SK-N-SH treated with all-trans-retinoic acid at 6 μM for 48 hours (cell line): ENCODE measurements around the gene HOXB7.

Experiments
- ARNTL ChIP-seq: fragments of 450-650 bp; formaldehyde crosslinking; IDR thresholded peaks from 2 replicates; pipeline ENCODE4 v1.5.0; 2020; ENCODE audit warnings: low read depth, mild to moderate bottlenecking, moderate library complexity, borderline replicate concordance
- CSRNP3 ChIP-seq: fragments of 250-450 bp; sonication (Bioruptor Pico); IDR thresholded peaks from 2 replicates; pipeline ENCODE4 v1.5.1; 2021; ENCODE audit warnings: mild to moderate bottlenecking, moderate library complexity
- GLIS3 ChIP-seq: fragments of 250-450 bp; sonication (Bioruptor Pico); IDR thresholded peaks from 2 replicates; pipeline ENCODE4 v1.5.0; 2020; ENCODE audit warnings: mild to moderate bottlenecking, moderate library complexity
- OSR1 ChIP-seq: fragments of 250-450 bp; sonication (Bioruptor Pico); IDR thresholded peaks from 2 replicates; pipeline ENCODE4 v1.8.0; 2022; ENCODE audit warnings: moderate library complexity, mild to moderate bottlenecking, inconsistent platforms
- PPARA ChIP-seq: fragments of 250-450 bp; sonication (Bioruptor Pico); IDR thresholded peaks from 2 replicates; pipeline ENCODE4 v1.5.0; 2020; ENCODE audit warnings: mild to moderate bottlenecking, borderline replicate concordance
- RARB ChIP-seq: fragments of 250-450 bp; sonication (Bioruptor Pico); IDR thresholded peaks from 2 replicates; pipeline ENCODE4 v1.8.0; 2021; ENCODE audit warnings: mild to moderate bottlenecking, moderate library complexity
- SNAI2 ChIP-seq: fragments of 250-450 bp; sonication (Bioruptor Pico); IDR thresholded peaks from 2 replicates; pipeline ENCODE4 v1.5.0; 2020; ENCODE audit warnings: mild to moderate bottlenecking, moderate library complexity
- TOX ChIP-seq: fragments of 250-450 bp; sonication (Bioruptor Pico); IDR thresholded peaks from 2 replicates; pipeline ENCODE4 v1.8.0; 2021; ENCODE audit warnings: mild to moderate bottlenecking, moderate library complexity, borderline replicate concordance
- TSHZ2 ChIP-seq: fragments of 250-450 bp; sonication (Bioruptor Pico); IDR thresholded peaks from 2 replicates; pipeline ENCODE4 v1.5.0; 2020; ENCODE audit warnings: mild to moderate bottlenecking, moderate library complexity
- ZFP3 ChIP-seq: fragments of 250-450 bp; sonication (Bioruptor Pico); IDR thresholded peaks from 2 replicates; pipeline ENCODE4 v1.5.0; 2020; ENCODE audit warnings: mild to moderate bottlenecking, moderate library complexity
- ZFP30 ChIP-seq: fragments of 450-650 bp; formaldehyde crosslinking; IDR thresholded peaks from 2 replicates; pipeline ENCODE4 v1.5.0; 2022; ENCODE audit warnings: mild to moderate bottlenecking, moderate library complexity
- ZNF8 ChIP-seq: fragments of 450-650 bp; formaldehyde crosslinking; IDR thresholded peaks from 2 replicates; pipeline ENCODE4 v1.5.0; 2020; ENCODE audit warnings: mild to moderate bottlenecking, moderate library complexity
- TF ChIP-seq, protein P1 (sequence below): fragments of 250-450 bp; sonication (Bioruptor Pico); IDR thresholded peaks from 2 replicates; pipeline ENCODE4 v1.8.0; 2021; ENCODE audit warnings: low read depth, mild to moderate bottlenecking, moderate library complexity, borderline replicate concordance
- TF ChIP-seq, protein P2 (sequence below): fragments of 250-450 bp; sonication (Bioruptor Pico); IDR thresholded peaks from 2 replicates; pipeline ENCODE4 v1.8.0; 2020; ENCODE audit warnings: mild to moderate bottlenecking, moderate library complexity, borderline replicate concordance

- TF ChIP-seq, protein P1, sequence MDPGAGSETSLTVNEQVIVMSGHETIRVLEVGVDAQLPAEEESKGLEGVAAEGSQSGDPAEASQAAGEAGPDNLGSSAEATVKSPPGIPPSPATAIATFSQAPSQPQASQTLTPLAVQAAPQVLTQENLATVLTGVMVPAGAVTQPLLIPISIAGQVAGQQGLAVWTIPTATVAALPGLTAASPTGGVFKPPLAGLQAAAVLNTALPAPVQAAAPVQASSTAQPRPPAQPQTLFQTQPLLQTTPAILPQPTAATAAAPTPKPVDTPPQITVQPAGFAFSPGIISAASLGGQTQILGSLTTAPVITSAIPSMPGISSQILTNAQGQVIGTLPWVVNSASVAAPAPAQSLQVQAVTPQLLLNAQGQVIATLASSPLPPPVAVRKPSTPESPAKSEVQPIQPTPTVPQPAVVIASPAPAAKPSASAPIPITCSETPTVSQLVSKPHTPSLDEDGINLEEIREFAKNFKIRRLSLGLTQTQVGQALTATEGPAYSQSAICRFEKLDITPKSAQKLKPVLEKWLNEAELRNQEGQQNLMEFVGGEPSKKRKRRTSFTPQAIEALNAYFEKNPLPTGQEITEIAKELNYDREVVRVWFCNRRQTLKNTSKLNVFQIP (CRISPR knock-in tag) = no peak
- TF ChIP-seq, protein P2, sequence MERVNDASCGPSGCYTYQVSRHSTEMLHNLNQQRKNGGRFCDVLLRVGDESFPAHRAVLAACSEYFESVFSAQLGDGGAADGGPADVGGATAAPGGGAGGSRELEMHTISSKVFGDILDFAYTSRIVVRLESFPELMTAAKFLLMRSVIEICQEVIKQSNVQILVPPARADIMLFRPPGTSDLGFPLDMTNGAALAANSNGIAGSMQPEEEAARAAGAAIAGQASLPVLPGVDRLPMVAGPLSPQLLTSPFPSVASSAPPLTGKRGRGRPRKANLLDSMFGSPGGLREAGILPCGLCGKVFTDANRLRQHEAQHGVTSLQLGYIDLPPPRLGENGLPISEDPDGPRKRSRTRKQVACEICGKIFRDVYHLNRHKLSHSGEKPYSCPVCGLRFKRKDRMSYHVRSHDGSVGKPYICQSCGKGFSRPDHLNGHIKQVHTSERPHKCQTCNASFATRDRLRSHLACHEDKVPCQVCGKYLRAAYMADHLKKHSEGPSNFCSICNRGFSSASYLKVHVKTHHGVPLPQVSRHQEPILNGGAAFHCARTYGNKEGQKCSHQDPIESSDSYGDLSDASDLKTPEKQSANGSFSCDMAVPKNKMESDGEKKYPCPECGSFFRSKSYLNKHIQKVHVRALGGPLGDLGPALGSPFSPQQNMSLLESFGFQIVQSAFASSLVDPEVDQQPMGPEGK = no peak
- TF ChIP-seq ZNF8 (CRISPR knock-in tag) (no peak), SNAI2 (no peak), ZFP3 (CRISPR knock-in tag) (no peak), TOX (no peak), RARB (CRISPR knock-in tag) (no peak), ARNTL (CRISPR knock-in tag) (no peak), TSHZ2 (CRISPR knock-in tag) (no peak), CSRNP3 (CRISPR knock-in tag) (no peak), ZFP30 (CRISPR knock-in tag) (no peak), GLIS3 (CRISPR knock-in tag) (no peak), OSR1 (CRISPR knock-in tag) (no peak), PPARA (CRISPR knock-in tag) (no peak)
Measured at GRCh38 chr17:48641541-48642058, 30.8 kb upstream of the HOXB7 start.
